Fibroblast of lung (primary cell): ENCODE measurements around the gene GDF11.
A peak's percentile ranks its signal among the peaks of the same experiment; 100 is the strongest.

Source experiments
- EZH2 ChIP-seq: IDR thresholded peaks from 2 replicates; pipeline ENCODE4 v1.5.1; 2012; ENCODE audit warnings: low read length, control low read depth, mild to moderate bottlenecking; ENCODE audit errors: missing control alignments
- TF ChIP-seq, protein P1 (sequence below), 2 donors: IDR thresholded peaks in 1 of 2; conservative IDR thresholded peaks in 1 of 2; 1 replicate in 1 of 2; 2 replicates in 1 of 2; pipeline ENCODE4 v1.5.1; 2011 to 2012; ENCODE audit warnings: low read length in 2 of 2, control low read depth in 1 of 2, inconsistent platforms in 1 of 2, low read depth in 1 of 2, mild to moderate bottlenecking in 1 of 2

DNA sequence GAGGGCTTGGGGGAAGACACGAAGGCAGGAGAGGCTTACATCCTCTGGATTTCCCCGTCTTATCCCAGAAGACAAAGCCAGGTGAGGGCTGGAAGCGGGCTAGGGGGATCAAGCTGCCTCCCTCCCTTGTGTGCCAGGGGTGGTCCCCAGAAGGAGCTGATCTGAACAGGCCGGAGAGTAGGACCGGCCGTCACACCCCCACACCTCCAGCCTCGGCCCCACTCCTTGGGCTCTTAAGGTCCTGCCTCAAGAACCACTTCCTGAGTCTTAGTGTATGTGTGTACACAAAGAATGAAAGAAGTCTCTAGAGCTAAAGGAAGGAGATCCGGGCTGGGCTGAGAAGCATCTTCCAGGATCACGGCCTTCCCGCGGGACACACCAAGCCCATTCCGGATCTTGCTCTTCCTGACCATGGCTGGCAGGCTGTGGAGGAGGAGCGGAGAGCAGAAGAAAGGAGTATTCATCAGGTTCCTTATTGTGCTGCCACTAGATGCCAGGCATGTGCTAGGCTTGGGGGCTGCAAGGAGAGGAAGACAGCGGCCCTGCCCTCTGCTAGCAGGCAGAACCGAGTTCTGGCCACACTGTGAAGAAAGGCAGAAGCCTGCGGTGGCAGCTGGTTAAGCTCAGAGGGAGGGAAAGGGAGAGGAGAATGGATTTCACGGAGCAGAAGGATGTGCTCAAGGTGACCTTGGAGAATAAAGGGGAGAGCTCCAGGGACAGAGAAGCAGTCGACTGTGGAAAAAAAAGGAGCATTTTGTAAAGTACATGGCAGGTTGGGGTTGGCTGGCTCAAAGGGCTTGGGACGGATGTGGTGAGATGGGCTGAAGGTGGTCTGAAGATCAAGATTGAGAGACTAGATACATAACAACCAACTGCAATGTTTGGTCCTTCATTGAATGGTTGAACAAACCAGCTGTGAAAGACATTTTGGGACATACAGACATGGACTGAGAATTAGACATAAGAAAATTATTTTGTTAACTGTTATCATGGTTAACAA is 12.8 kb upstream of the GDF11 start:
- TF ChIP-seq, protein P1, sequence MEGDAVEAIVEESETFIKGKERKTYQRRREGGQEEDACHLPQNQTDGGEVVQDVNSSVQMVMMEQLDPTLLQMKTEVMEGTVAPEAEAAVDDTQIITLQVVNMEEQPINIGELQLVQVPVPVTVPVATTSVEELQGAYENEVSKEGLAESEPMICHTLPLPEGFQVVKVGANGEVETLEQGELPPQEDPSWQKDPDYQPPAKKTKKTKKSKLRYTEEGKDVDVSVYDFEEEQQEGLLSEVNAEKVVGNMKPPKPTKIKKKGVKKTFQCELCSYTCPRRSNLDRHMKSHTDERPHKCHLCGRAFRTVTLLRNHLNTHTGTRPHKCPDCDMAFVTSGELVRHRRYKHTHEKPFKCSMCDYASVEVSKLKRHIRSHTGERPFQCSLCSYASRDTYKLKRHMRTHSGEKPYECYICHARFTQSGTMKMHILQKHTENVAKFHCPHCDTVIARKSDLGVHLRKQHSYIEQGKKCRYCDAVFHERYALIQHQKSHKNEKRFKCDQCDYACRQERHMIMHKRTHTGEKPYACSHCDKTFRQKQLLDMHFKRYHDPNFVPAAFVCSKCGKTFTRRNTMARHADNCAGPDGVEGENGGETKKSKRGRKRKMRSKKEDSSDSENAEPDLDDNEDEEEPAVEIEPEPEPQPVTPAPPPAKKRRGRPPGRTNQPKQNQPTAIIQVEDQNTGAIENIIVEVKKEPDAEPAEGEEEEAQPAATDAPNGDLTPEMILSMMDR (conservative IDR thresholded peaks at IDR 0.05 in 1 of 2, IDR thresholded peaks at IDR 0.05 in 1 of 2; ENCODE audit: low read depth in 1 of 2, low read length in 2 of 2): peak in 1 of 2 donors; percentile 3
- TF ChIP-seq EZH2: no peak
